ENCODE measurements around the gene MAVS.
"Not testable (repeated sequence)": the region's sequence is repeated elsewhere in the genome, so short reads cannot be mapped to it uniquely, and the experiment has no call there.

MAVS gene

GRCh38 chr20:3885715-3886114, 39.1 kb downstream of the MAVS start:
- no peak overlapping the region for H3K4me3 ChIP-seq (ENCODE audit: low read length)
- H3K27ac ChIP-seq (ENCODE audit: low read depth, low read length), result no peak overlapping the region
- H3K9ac ChIP-seq (ENCODE audit: low read length), result no peak overlapping the region
- peaks cover 7% of the 10 kb centered on the region for H3K4me1 ChIP-seq (ENCODE audit: control insufficient read depth, insufficient read depth, low read length)
- H3K36me3 ChIP-seq (ENCODE audit: control insufficient read depth, insufficient read depth, low read length), result no peaks in the 10 kb centered on the region
- H3K27me3 ChIP-seq (ENCODE audit: control insufficient read depth, insufficient read depth, low read length), result no peaks in the 10 kb centered on the region

DNA sequence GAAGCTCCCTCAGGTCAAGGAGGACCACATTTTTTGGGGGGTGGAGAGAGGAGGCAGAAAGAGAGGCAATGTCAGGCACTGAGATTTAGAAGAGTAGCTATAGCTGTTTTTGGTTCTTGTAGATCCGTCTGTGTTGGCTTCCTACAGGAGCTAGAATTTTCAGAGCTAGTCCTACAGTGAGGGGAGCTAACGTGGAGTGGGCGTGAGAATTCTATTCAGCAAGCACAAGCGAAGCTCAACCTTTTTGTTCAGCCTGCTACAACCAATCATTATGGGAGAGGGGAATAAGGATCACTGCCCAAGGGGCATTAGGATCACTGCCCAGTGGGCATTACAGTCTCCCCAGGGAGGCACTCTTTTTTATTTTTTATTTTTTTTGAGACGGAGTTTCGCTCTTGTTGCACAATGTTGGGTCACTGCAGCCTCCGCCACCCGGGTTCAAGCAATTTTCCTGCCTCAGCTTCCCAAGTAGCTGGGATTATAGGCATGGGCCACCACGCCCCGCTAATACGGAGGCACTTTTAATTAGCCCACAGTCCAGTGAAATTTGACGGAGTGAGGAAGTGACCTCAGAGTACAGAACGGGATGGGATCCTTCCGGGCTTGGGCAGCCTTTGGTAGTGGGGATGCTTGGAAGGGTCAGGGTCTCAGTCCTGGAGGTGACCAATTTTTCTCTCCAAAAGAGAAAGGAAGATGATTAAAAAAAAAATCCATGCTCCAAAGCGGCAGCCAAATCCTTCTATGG, 41.4 kb downstream of the MAVS start:
- peaks cover 7% of the 10 kb centered on the region for H3K4me1 ChIP-seq (ENCODE audit: control insufficient read depth, insufficient read depth, low read length)
- H3K27ac ChIP-seq (ENCODE audit: low read depth, low read length), result peak overlapping the region; percentile 89
- no peaks in the 10 kb centered on the region for H3K36me3 ChIP-seq (ENCODE audit: control insufficient read depth, insufficient read depth, low read length)
- no peaks in the 10 kb centered on the region for H3K27me3 ChIP-seq (ENCODE audit: control insufficient read depth, insufficient read depth, low read length)
- peak overlapping the region; percentile 25 for H3K9ac ChIP-seq (ENCODE audit: low read length)
- H3K4me3 ChIP-seq (ENCODE audit: low read length), result peak overlapping the region; percentile 87

- Histone ChIP-seq H3K4me3 (ENCODE audit: low read length) (peak within 1 kb of the TSS; percentile 87), H3K27ac (ENCODE audit: low read depth, low read length) (peak within 1 kb of the TSS; percentile 91), H3K4me1 (ENCODE audit: control insufficient read depth, insufficient read depth, low read length) (peaks cover 7% of the 10 kb centered on the region), H3K9ac (ENCODE audit: low read length) (peak within 1 kb of the TSS; percentile 71), H3K27me3 (ENCODE audit: control insufficient read depth, insufficient read depth, low read length) (no peaks in the 10 kb centered on the region), H3K36me3 (ENCODE audit: control insufficient read depth, insufficient read depth, low read length) (no peaks in the 10 kb centered on the region)
Measured at GRCh38 chr20:3888622-3889488, 42.2 kb downstream of the MAVS start, which contains the start of gene PANK2. PANK2 (plus strand) TSS chr20:3889387.

- peaks cover 7% of the 10 kb centered on the region for H3K4me1 ChIP-seq (ENCODE audit: control insufficient read depth, insufficient read depth, low read length)
- H3K9ac ChIP-seq (ENCODE audit: low read length), result peak overlapping the region; percentile 71
Measured at GRCh38 chr20:3889489-3890397, 43.1 kb downstream of the MAVS start.

GRCh38 chr20:3890398-3890751, 43.7 kb downstream of the MAVS start:
- H3K4me1 ChIP-seq (ENCODE audit: control insufficient read depth, insufficient read depth, low read length), result peaks cover 7% of the 10 kb centered on the region
- H3K27ac ChIP-seq (ENCODE audit: low read depth, low read length), result peak overlapping the region; percentile 91
- H3K27me3 ChIP-seq (ENCODE audit: control insufficient read depth, insufficient read depth, low read length), result no peaks in the 10 kb centered on the region
- peak overlapping the region; percentile 71 for H3K9ac ChIP-seq (ENCODE audit: low read length)
- no peaks in the 10 kb centered on the region for H3K36me3 ChIP-seq (ENCODE audit: control insufficient read depth, insufficient read depth, low read length)
- H3K4me3 ChIP-seq (ENCODE audit: low read length), result peak overlapping the region; percentile 87

More at GRCh38 chr20:3889489-3890397, 43.1 kb downstream of the MAVS start:
- H3K27me3 ChIP-seq (ENCODE audit: control insufficient read depth, insufficient read depth, low read length), result no peaks in the 10 kb centered on the region
- peak overlapping the region; percentile 87 for H3K4me3 ChIP-seq (ENCODE audit: low read length)
- H3K27ac ChIP-seq (ENCODE audit: low read depth, low read length), result peak overlapping the region; percentile 91
- no peaks in the 10 kb centered on the region for H3K36me3 ChIP-seq (ENCODE audit: control insufficient read depth, insufficient read depth, low read length)

- H3K27me3 ChIP-seq (ENCODE audit: control insufficient read depth, insufficient read depth, low read length), result no peaks in the 10 kb centered on the region
- peaks cover 8% of the 10 kb centered on the region for H3K4me1 ChIP-seq (ENCODE audit: control insufficient read depth, insufficient read depth, low read length)
Measured at GRCh38 chr20:3890999-3891929, 44.6 kb downstream of the MAVS start.

DNA sequence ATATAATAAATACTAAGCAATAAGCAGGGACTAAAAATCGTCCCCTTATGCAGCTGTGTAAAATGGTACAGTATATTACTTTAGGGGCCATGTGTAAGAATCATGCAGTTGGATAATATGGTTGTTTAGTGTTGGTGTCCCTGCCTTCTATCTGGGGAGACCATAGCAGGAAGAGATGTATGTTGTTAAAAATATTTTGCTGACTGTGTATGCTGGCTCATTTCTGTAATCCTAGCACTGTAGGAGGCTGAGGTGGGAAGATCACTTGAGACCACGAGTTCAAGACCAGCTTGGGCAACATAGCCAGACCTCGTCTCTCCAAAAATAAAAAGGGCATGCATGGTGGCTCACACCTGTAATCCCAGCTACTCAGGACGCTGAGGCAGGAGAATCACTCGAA, 48.2 kb downstream of the MAVS start:
- peaks cover 10% of the 10 kb centered on the region for H3K4me1 ChIP-seq (ENCODE audit: control insufficient read depth, insufficient read depth, low read length)
- H3K4me3 ChIP-seq (ENCODE audit: low read length), result no peak overlapping the region
- no peaks in the 10 kb centered on the region for H3K27me3 ChIP-seq (ENCODE audit: control insufficient read depth, insufficient read depth, low read length)
- no peaks in the 10 kb centered on the region for H3K36me3 ChIP-seq (ENCODE audit: control insufficient read depth, insufficient read depth, low read length)
- no peak overlapping the region for H3K9ac ChIP-seq (ENCODE audit: low read length)
- no peak overlapping the region for H3K27ac ChIP-seq (ENCODE audit: low read depth, low read length)

More at GRCh38 chr20:3890999-3891929, 44.6 kb downstream of the MAVS start:
- no peaks in the 10 kb centered on the region for H3K36me3 ChIP-seq (ENCODE audit: control insufficient read depth, insufficient read depth, low read length)
- H3K9ac ChIP-seq (ENCODE audit: low read length), result no peak overlapping the region
- no peak overlapping the region for H3K27ac ChIP-seq (ENCODE audit: low read depth, low read length)
- peak overlapping the region; percentile 87 for H3K4me3 ChIP-seq (ENCODE audit: low read length)

DNA sequence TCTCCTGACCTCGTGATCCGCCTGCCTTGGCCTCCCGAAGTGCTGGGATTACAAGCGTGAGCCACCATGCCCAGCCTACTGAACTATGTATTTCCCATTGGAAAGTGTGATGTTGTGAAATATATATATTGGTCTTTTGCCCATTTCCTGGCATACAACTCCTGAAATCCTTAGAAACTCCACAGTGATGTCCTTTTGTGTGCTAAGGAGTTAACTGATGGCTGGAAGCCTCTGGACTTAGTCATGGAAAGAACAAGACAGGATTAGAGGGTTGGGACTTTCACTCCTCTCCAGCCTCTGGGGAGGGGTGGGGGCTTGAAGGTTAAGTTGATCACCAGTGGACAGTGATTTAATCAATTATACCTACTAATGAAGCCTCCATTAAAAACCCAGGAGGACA, 49.7 kb downstream of the MAVS start:
- no peaks in the 10 kb centered on the region for H3K36me3 ChIP-seq (ENCODE audit: control insufficient read depth, insufficient read depth, low read length)
- no peak overlapping the region for H3K9ac ChIP-seq (ENCODE audit: low read length)
- no peaks in the 10 kb centered on the region for H3K27me3 ChIP-seq (ENCODE audit: control insufficient read depth, insufficient read depth, low read length)
- H3K27ac ChIP-seq (ENCODE audit: low read depth, low read length), result no peak overlapping the region
- peaks cover 7% of the 10 kb centered on the region for H3K4me1 ChIP-seq (ENCODE audit: control insufficient read depth, insufficient read depth, low read length)
- no peak overlapping the region for H3K4me3 ChIP-seq (ENCODE audit: low read length)

DNA sequence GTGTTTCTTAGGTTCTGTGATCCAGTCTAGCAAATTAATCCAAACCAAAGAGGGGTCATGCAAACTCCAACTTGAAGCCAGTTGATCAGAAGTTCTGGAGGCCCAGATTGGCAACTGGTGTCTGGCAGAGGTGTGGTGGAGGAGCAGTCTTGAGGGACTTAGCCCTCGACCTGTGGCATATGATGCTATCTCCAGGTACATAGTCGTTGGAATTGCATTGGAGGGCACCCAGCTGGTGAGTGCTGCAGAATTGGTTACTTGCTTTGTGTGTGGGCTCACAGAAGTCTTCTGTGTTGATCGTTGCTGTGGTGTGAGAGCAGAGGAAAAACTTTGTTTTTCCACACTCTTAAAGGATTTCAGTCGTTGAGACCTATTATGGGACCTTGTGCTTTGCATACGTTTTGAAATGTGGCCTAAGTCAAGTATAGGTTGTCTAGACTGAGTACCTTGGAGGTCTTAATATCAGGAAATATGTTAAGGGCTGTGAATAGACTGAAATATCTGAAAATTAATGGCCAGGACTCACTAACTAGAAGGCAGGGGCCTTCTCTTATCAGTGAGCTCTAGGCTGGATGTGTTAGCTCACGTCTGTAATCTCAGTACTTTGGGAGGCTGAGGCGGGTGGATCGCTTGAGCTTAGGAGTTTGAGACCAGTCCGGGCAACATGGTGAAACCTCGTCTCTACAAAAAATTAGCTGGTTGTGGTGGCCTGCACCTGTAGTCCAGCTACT, 50.4 kb downstream of the MAVS start:
- Histone ChIP-seq H3K4me1 (ENCODE audit: control insufficient read depth, insufficient read depth, low read length) (peaks cover 7% of the 10 kb centered on the region), H3K27me3 (ENCODE audit: control insufficient read depth, insufficient read depth, low read length) (no peaks in the 10 kb centered on the region), H3K4me3 (ENCODE audit: low read length) (no peak overlapping the region), H3K27ac (ENCODE audit: low read depth, low read length) (no peak overlapping the region), H3K9ac (ENCODE audit: low read length) (no peak overlapping the region), H3K36me3 (ENCODE audit: control insufficient read depth, insufficient read depth, low read length) (no peaks in the 10 kb centered on the region)

DNA sequence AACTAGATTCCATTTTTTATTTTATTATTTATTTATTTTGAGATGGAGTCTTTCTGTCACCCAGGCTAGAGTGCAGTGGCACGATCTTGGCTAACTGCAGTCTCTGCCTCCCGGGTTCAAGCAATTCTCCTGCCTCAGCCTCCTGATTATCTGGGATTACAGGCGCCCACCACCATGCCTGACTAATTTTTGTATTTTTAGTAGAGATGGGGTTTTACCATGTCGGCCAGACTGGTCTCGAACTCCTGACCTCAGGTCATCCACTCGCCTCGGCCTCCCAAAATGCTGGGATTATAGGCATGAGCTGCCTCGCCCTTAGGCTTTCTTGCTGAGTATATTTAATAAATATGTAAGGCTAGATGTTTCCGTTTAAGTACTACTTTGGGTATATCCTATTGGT, 51.5 kb downstream of the MAVS start:
- not testable (repeated sequence) for H3K9ac ChIP-seq (ENCODE audit: low read length); H3K27ac ChIP-seq (ENCODE audit: low read depth, low read length); H3K27me3 ChIP-seq (ENCODE audit: control insufficient read depth, insufficient read depth, low read length); H3K36me3 ChIP-seq (ENCODE audit: control insufficient read depth, insufficient read depth, low read length); H3K4me3 ChIP-seq (ENCODE audit: low read length); H3K4me1 ChIP-seq (ENCODE audit: control insufficient read depth, insufficient read depth, low read length)

DNA sequence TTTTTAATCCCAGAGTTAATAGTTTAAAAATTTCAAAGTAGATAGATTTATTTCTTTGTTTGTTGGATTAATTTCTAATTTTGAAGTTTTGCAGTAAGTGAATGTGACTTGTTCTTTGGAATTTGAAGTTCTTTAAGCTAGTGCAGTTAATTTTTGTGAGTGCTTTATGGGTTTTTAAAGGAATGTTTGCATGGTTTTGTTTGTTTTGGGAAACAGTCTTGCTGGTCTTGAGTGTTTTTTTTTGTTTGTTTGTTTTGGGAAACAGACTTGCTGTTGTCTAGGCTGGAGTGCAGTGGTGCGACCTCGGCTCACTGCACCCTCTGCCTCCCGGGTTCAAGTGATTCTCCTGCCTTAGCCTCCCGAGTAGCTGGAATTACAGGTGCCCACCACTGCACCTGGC, 52.0 kb downstream of the MAVS start:
- Histone ChIP-seq H3K4me3 (ENCODE audit: low read length) (no peak overlapping the region), H3K27ac (ENCODE audit: low read depth, low read length) (no peak overlapping the region), H3K27me3 (ENCODE audit: control insufficient read depth, insufficient read depth, low read length) (no peaks in the 10 kb centered on the region), H3K9ac (ENCODE audit: low read length) (no peak overlapping the region), H3K4me1 (ENCODE audit: control insufficient read depth, insufficient read depth, low read length) (peaks cover 7% of the 10 kb centered on the region), H3K36me3 (ENCODE audit: control insufficient read depth, insufficient read depth, low read length) (no peaks in the 10 kb centered on the region)

Data from rectal smooth muscle tissue (tissue), 1 donor.